IMR-90 (cell line): ENCODE measurements around the gene THAP12. TPM values are rescaled to one million over a fixed set of nuclear protein-coding genes. Genes with fewer than 3 reads are reported as not detected.

Experiments used
- ATAC-seq: fragments of 200-7000 bp; cut with Tn5 transposase; 2 replicates; pipeline ENCODE4 v1.9.1; 2020; ENCODE audit warnings: low read depth, mild to moderate bottlenecking, moderate library complexity
- BruUV-seq: library from RNA; stranded (reverse); fragments of 400-500 nt; replicated peaks from 2 replicates; lab custom pipeline; 2021; lab: Mats Ljungman, UMichigan
- CTCF ChIA-PET: fragments of 300-600 bp; formaldehyde crosslinking; extraction: SDS; loops from one replicate; lab custom pipeline; 2021; ENCODE audit warnings: antibody characterized with exemption; lab: Yijun Ruan, JAX
- POLR2A ChIA-PET: fragments of 300-600 bp; sonication (Branson Sonifier 250); formaldehyde crosslinking; loops from one replicate; lab custom pipeline; 2022; ENCODE audit warnings: antibody characterized with exemption; ENCODE audit not compliant: unreplicated experiment; lab: Charles Lee
- DNase-seq: peaks from one replicate; pipeline ENCODE4 v3.0.0; 2013
- H2AFZ ChIP-seq: replicated peaks from 2 replicates; pipeline ENCODE3; 2013; ENCODE audit warnings: low read length, mild to moderate bottlenecking; ENCODE audit not compliant: poor library complexity
- H2AK5ac ChIP-seq: 2 replicates; pipeline ENCODE4 v1.6.1; 2013; ENCODE audit warnings: low read depth, low read length, inconsistent platforms
- H2AK9ac ChIP-seq: replicated peaks from 2 replicates; pipeline ENCODE3; 2013; ENCODE audit warnings: mild to moderate bottlenecking, low read depth, low read length, moderate library complexity; ENCODE audit not compliant: poor library complexity
- H2BK120ac ChIP-seq: 2 replicates; pipeline ENCODE4 v1.6.1; 2013; ENCODE audit warnings: low read depth, low read length, inconsistent platforms
- H2BK15ac ChIP-seq: 3 replicates; pipeline ENCODE4 v1.6.1; 2013; ENCODE audit warnings: low read depth, low read length, inconsistent platforms
- H2BK20ac ChIP-seq: 2 replicates; pipeline ENCODE4 v1.6.1; 2013; ENCODE audit warnings: low read depth, mild to moderate bottlenecking, inconsistent platforms, low read length, moderate library complexity
- H2BK5ac ChIP-seq: 2 replicates; pipeline ENCODE4 v1.6.1; 2013; ENCODE audit warnings: mild to moderate bottlenecking, low read depth, low read length, inconsistent platforms; ENCODE audit not compliant: poor library complexity, severe bottlenecking
- H3K14ac ChIP-seq: replicated peaks from 2 replicates; pipeline ENCODE4 v1.6.1; 2013; ENCODE audit warnings: low read depth, low read length, inconsistent platforms
- H3K18ac ChIP-seq: 2 replicates; pipeline ENCODE4 v1.6.1; 2013; ENCODE audit warnings: low read depth, low read length, control low read depth
- H3K23ac ChIP-seq: 2 replicates; pipeline ENCODE4 v1.6.1; 2013; ENCODE audit warnings: low read depth, low read length, inconsistent platforms
- H3K27ac ChIP-seq: 2 replicates; pipeline ENCODE4 v1.5.1; 2013; ENCODE audit warnings: mild to moderate bottlenecking, control low read depth, low read length; ENCODE audit not compliant: insufficient read depth
- H3K27me3 ChIP-seq: 2 replicates; pipeline ENCODE4 v1.6.1; 2013; ENCODE audit warnings: low read length; ENCODE audit not compliant: control insufficient read depth, insufficient read depth
- H3K36me3 ChIP-seq: 2 replicates; pipeline ENCODE4 v1.6.1; 2013; ENCODE audit warnings: low read length, mixed read lengths; ENCODE audit not compliant: control insufficient read depth, insufficient read depth
- H3K4ac ChIP-seq: 2 replicates; pipeline ENCODE4 v1.6.1; 2013; ENCODE audit warnings: low read depth, low read length, inconsistent platforms
- H3K4me1 ChIP-seq: 2 replicates; pipeline ENCODE4 v1.6.1; 2013; ENCODE audit warnings: low read length, mixed read lengths; ENCODE audit not compliant: control insufficient read depth, insufficient read depth
- H3K4me2 ChIP-seq: 2 replicates; pipeline ENCODE4 v1.6.1; 2013; ENCODE audit warnings: low read depth, mild to moderate bottlenecking, control low read depth, low read length, moderate library complexity
- H3K4me3 ChIP-seq: 2 replicates; pipeline ENCODE4 v1.5.1; 2013; ENCODE audit warnings: low read depth, mild to moderate bottlenecking, control low read depth, low read length, moderate library complexity; ENCODE audit not compliant: insufficient read depth
- H3K56ac ChIP-seq: 2 replicates; pipeline ENCODE4 v1.6.1; 2013; ENCODE audit warnings: low read length, inconsistent platforms; ENCODE audit not compliant: insufficient read depth; ENCODE audit errors: extremely low read depth
- H3K79me1 ChIP-seq, 2 experiments: 2 replicates each; pipeline ENCODE4 v1.6.1; 2013; ENCODE audit warnings: low read length in 2 of 2, inconsistent platforms in 1 of 2, low read depth in 1 of 2
- H3K9ac ChIP-seq: 2 replicates; pipeline ENCODE4 v1.6.1; 2013; ENCODE audit warnings: low read depth, low read length, control low read depth
- H3K9me1 ChIP-seq: 2 replicates; pipeline ENCODE4 v1.6.1; 2013; ENCODE audit warnings: low read length, inconsistent platforms; ENCODE audit not compliant: insufficient read depth
- H3K9me3 ChIP-seq: 2 replicates; pipeline ENCODE4 v1.6.1; 2013; ENCODE audit warnings: low read length; ENCODE audit not compliant: control insufficient read depth, insufficient read depth
- H4K20me1 ChIP-seq: 2 replicates; pipeline ENCODE4 v1.6.1; 2013; ENCODE audit warnings: low read length, inconsistent platforms; ENCODE audit not compliant: insufficient read depth
- H4K5ac ChIP-seq: 2 replicates; pipeline ENCODE4 v1.6.1; 2013; ENCODE audit warnings: mild to moderate bottlenecking, low read depth, low read length, control low read depth
- H4K8ac ChIP-seq, 2 experiments: 2 replicates each; pipeline ENCODE4 v1.6.1; 2013; ENCODE audit warnings: low read depth in 2 of 2, low read length in 2 of 2, control low read depth in 1 of 2, inconsistent platforms in 1 of 2
- H4K91ac ChIP-seq: 2 replicates; pipeline ENCODE4 v1.6.1; 2013; ENCODE audit warnings: low read depth, low read length, inconsistent platforms; ENCODE audit not compliant: insufficient read depth
- CEBPB ChIP-seq: IDR thresholded peaks from 2 replicates; pipeline ENCODE4 v1.6.1; 2012; ENCODE audit warnings: low read depth, low read length, improper control_type of control experiment
- FOS ChIP-seq: fragments of 150-350 bp; IDR thresholded peaks from 2 replicates; pipeline ENCODE4 v1.6.1; 2016; ENCODE audit warnings: low read depth, low read length
- MAFK ChIP-seq: IDR thresholded peaks from 2 replicates; pipeline ENCODE4 v1.6.1; 2012; ENCODE audit warnings: low read depth, low read length, improper control_type of control experiment
- WGBS, 2 experiments: methylation state at CpG; one replicate each; pipeline versions ENCODE4 v1.1.5 to v1.1.7; 2013; ENCODE audit warnings: missing lambda C conversion rate in 2 of 2; ENCODE audit not compliant: insufficient read length in 1 of 2; ENCODE audit errors: extremely low coverage in 2 of 2; 5-methylcytosine and 5-hydroxymethylcytosine counted together
- dilution Hi-C: fragments of 300-500 bp; cut with HindIII; formaldehyde crosslinking; loops from one replicate; pipeline ENCODE4 v1.14.3; 2018; ENCODE audit warnings: low sequenced_read_pairs; ENCODE audit not compliant: unreplicated experiment
- in situ Hi-C: fragments of 300-500 bp; cut with MboI; formaldehyde crosslinking; loops from 3 replicates; pipeline ENCODE4 v1.14.3; 2019; ENCODE audit warnings: low sequenced_read_pairs, inconsistent platforms, mixed read lengths
- intact Hi-C: fragments of 100-400 bp; cut with micrococcal nuclease; formaldehyde crosslinking; loops from 2 replicates; pipeline ENCODE4 v1.10.0; 2022
- polyA plus RNA-seq, 3 experiments: library from polyadenylated mRNA; depleted of rRNA; stranded (reverse); fragments of >200 nt; gene quantifications; 2 replicates each; pipeline ENCODE4 v1.2.3, GENCODE V29; 2012; ENCODE audit warnings: low replicate concordance in 1 of 3
- total RNA-seq: library from RNA; depleted of rRNA; stranded (reverse); fragments of >200 nt; gene quantifications from 2 replicates; pipeline ENCODE4 v1.2.3, GENCODE V29; 2012

The THAP12 gene
- total and polyA plus RNA-seq, 2 of the 4 experiments (the other 2 are of a cell fraction) = 25.1 to 27.3 TPM

DNA sequence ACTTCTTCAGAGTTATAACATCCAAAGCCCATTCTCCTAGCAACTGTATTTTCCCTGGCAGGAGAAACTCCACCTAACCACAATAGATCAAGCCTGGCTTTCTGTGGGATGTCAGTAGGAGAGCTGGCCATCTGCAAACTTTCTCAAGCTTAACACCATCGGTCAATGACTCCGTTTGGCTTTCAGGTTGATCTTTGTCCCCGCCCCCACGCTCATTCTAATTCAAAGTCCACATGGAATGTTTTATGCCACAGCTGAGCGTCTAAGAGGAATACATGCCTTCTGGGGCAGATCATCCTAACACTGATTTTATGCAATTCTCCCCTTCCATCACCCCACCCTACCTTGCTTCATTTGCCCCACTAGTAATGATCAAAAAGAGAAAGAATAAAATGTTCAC is 5.0 kb upstream of the THAP12 start:
- BruUV-seq = no TSS peak
- in situ Hi-C loops = no loop called here
- POLR2A ChIA-PET = no interaction called here

More for the DNA sequence above, 5.0 kb upstream of the THAP12 start:
- Histone ChIP-seq H3K4me2 (no peak overlapping the region), H3K9ac (no peak overlapping the region), H3K9me1 (peaks cover 6% of the 10 kb centered on the region), H3K4me3 (no peak overlapping the region), H4K20me1 (no peaks in the 10 kb centered on the region), H3K36me3 (0 out of 2 replicates have a peak, but pooled peaks cover 2% of the 10 kb centered on the region), H4K5ac (no peak overlapping the region), H2BK120ac (no peak overlapping the region), H3K23ac (no peak overlapping the region), H3K18ac (no peak overlapping the region), H4K8ac (no peak overlapping the region), H2AK5ac (no peak overlapping the region), H3K79me1 (peaks cover 11 to 20% of the 10 kb centered on the region in 2 experiments; a peak in 1 of 4 replicates), H3K27me3 (no peaks in the 10 kb centered on the region), H3K14ac (no peak overlapping the region), H2BK20ac (no peak overlapping the region), H3K27ac (no peak overlapping the region), H2BK5ac (no peak overlapping the region), H4K91ac (no peak overlapping the region), H2AFZ (no peak overlapping the region), H2AK9ac (no peak overlapping the region), H3K56ac (no peak overlapping the region), H2BK15ac (no peak overlapping the region), H3K4me1 (peaks cover 2% of the 10 kb centered on the region; the same call in 1 of the 2 replicates), H3K4ac (no peak overlapping the region), H3K9me3 (no peaks in the 10 kb centered on the region)
- no peak for TF ChIP-seq MAFK
- TF ChIP-seq CEBPB = no peak
- TF ChIP-seq FOS = no peak
- CTCF ChIA-PET = no interaction called here
- no peak for ATAC-seq
- 44% methylated on average over 4 of the region's 5 CpGs; no CpG with 5 or more reads in 1 of the 2 experiments for WGBS, 2 experiments
- dilution Hi-C loops = no loop called here
- peak; percentile 20 for DNase-seq
- intact Hi-C loops = loop anchor here (10.0 kb wide), 1 partner anchor 289 kb away; the partner anchor contains the start of gene LRRC32
